Endothelial cell (in vitro differentiated cells): ENCODE results near the gene OAF. TPM values are rescaled to one million over a fixed set of nuclear protein-coding genes. Genes with fewer than 3 reads are reported as not detected.

ENCODE experiments used
- DNase-seq: peaks from one replicate; pipeline ENCODE4 v3.0.0; 2021; ENCODE audit warnings: low spot score
- H3K27ac Mint-ChIP-seq: one replicate; pipeline ENCODE4 v1.8.0; 2021; ENCODE audit warnings: mixed read lengths, inconsistent platforms; ENCODE audit not compliant: unreplicated experiment
- H3K27me3 Mint-ChIP-seq: one replicate; pipeline ENCODE4 v1.8.0; 2021; ENCODE audit warnings: mild to moderate bottlenecking, moderate library complexity, mixed read lengths, inconsistent platforms; ENCODE audit not compliant: unreplicated experiment
- H3K36me3 Mint-ChIP-seq: one replicate; pipeline ENCODE4 v1.8.0; 2021; ENCODE audit warnings: mild to moderate bottlenecking, low read depth, mixed read lengths, inconsistent platforms; ENCODE audit not compliant: unreplicated experiment
- H3K4me1 Mint-ChIP-seq: one replicate; pipeline ENCODE4 v1.8.0; 2021; ENCODE audit warnings: mild to moderate bottlenecking, mixed read lengths, inconsistent platforms; ENCODE audit not compliant: unreplicated experiment
- H3K4me3 Mint-ChIP-seq: one replicate; pipeline ENCODE4 v1.8.0; 2021; ENCODE audit warnings: mild to moderate bottlenecking, mixed read lengths, inconsistent platforms; ENCODE audit not compliant: unreplicated experiment
- H3K9me3 Mint-ChIP-seq: one replicate; pipeline ENCODE4 v1.8.0; 2021; ENCODE audit warnings: mixed read lengths, inconsistent platforms; ENCODE audit not compliant: unreplicated experiment
- total RNA-seq: library from RNA; stranded (reverse); fragmentation: NEBNext Ultra II Directional; extraction: Animal tissue kit (Norgen Biotek cat#: 25700); gene quantifications from one replicate; pipeline ENCODE4 v1.2.1, GENCODE V29; 2021; ENCODE audit not compliant: unreplicated experiment
- TF ChIP-seq, protein P1 (sequence below): fragments of 200-600 bp; sonication (generic); IDR thresholded peaks from one replicate; pipeline ENCODE4 v1.5.0; 2021; ENCODE audit warnings: antibody characterized with exemption; ENCODE audit not compliant: unreplicated experiment

Gene OAF
- total RNA-seq, 1 donor from 2014 or later, result 15.5 TPM

DNA sequence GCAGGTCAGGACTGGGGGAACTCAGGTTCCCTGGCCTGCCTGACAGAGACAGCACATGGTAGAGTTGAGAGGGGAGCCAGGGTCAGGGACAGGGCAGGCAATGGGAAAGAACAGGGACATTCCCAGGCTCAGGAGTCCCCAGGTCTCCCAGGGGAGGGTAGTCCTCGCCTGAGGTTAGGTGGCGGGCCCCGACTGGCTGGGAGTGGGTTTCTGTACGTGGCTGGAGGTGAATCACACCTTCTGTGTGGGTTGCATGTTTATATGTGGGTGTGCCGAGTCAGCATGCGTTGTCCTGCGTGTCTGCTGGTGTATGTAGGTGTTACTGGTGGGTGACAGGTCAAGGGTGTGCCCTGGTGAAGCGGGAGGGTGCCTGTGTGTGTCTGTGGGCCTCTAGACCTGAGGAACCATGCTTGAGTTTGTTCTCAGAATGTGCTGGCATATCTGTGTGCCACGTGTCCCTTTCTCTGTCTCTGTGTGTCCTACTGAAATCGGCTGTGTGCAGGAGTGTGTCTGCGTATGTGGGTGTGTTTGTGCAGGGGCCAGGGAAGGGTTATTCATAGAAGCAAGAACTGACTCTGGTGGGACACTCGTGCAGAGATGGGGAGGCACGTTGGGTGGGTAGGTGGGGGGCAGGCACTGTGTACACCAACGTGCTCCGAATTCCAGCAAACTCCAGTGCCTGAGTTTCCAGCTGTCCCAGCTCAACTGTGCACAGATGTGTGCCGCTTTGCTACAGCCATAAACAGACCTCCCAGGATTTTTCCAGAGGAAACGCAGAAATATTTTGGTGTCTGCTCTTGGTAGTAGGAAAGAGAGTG, 23.8 kb upstream of the OAF start:
- Mint-ChIP-seq H3K9me3 (no peaks in the 10 kb centered on the region), H3K27ac (no peak overlapping the region), H3K4me3 (no peak overlapping the region), H3K27me3 (peaks cover 10% of the 10 kb centered on the region), H3K36me3 (no peaks in the 10 kb centered on the region), H3K4me1 (peaks cover 24% of the 10 kb centered on the region)
- DNase-seq, result no peak
- TF ChIP-seq, protein P1, sequence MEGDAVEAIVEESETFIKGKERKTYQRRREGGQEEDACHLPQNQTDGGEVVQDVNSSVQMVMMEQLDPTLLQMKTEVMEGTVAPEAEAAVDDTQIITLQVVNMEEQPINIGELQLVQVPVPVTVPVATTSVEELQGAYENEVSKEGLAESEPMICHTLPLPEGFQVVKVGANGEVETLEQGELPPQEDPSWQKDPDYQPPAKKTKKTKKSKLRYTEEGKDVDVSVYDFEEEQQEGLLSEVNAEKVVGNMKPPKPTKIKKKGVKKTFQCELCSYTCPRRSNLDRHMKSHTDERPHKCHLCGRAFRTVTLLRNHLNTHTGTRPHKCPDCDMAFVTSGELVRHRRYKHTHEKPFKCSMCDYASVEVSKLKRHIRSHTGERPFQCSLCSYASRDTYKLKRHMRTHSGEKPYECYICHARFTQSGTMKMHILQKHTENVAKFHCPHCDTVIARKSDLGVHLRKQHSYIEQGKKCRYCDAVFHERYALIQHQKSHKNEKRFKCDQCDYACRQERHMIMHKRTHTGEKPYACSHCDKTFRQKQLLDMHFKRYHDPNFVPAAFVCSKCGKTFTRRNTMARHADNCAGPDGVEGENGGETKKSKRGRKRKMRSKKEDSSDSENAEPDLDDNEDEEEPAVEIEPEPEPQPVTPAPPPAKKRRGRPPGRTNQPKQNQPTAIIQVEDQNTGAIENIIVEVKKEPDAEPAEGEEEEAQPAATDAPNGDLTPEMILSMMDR, result no peak

DNA sequence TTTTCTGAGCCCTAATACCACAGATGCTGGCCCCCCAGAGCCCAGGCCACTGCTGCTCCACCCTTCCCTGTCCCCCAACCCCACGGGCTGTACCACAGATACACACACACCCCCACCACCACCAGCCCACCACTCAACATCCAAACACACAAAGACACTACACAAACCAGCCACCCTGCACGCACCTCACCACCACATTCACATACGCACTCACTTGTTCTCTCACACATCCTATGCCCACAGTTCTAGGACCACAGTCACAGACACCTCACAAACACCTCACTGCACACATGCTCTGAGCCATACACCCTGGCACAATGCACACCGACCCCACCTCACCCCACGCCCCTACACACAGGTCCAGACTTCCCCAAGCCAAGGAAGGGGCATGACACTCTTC, 22.5 kb upstream of the OAF start:
- H3K4me3 Mint-ChIP-seq, result no peak overlapping the region
- H3K27me3 Mint-ChIP-seq, result peaks cover 10% of the 10 kb centered on the region

GRCh38 chr11:120188811-120189455, 21.9 kb upstream of the OAF start:
- no peaks in the 10 kb centered on the region for H3K36me3 Mint-ChIP-seq
- H3K27ac Mint-ChIP-seq, result no peak overlapping the region
- no peak overlapping the region for H3K4me3 Mint-ChIP-seq
- no peaks in the 10 kb centered on the region for H3K9me3 Mint-ChIP-seq
- TF ChIP-seq, protein P1, result no peak
- peaks cover 15% of the 10 kb centered on the region for H3K4me1 Mint-ChIP-seq
- H3K27me3 Mint-ChIP-seq, result peaks cover 8% of the 10 kb centered on the region
- DNase-seq, result no peak

More for the DNA sequence above, 22.5 kb upstream of the OAF start:
- DNase-seq, result no peak
- TF ChIP-seq, protein P1, result no peak
- Mint-ChIP-seq H3K27ac (no peak overlapping the region), H3K4me1 (peaks cover 15% of the 10 kb centered on the region), H3K36me3 (no peaks in the 10 kb centered on the region), H3K9me3 (no peaks in the 10 kb centered on the region)

- TF ChIP-seq, protein P1, result no peak
- no peak for DNase-seq
- peaks cover 8% of the 10 kb centered on the region for H3K27me3 Mint-ChIP-seq
- H3K27ac Mint-ChIP-seq, result no peak overlapping the region
- H3K9me3 Mint-ChIP-seq, result no peaks in the 10 kb centered on the region
- no peak overlapping the region for H3K4me3 Mint-ChIP-seq
- peaks cover 13% of the 10 kb centered on the region for H3K4me1 Mint-ChIP-seq
- no peaks in the 10 kb centered on the region for H3K36me3 Mint-ChIP-seq
These were observed 19.8 kb upstream of the OAF start for GRCh38 chr11:120191058-120191457.
